ENCODE measurements around the gene ARHGAP19. TPM values are rescaled to one million over a fixed set of nuclear protein-coding genes. Genes with fewer than 3 reads are reported as not detected.

Gene ARHGAP19
- total RNA-seq, 1 donor from 2014 or later, result 27.8 TPM

- no peaks in the 10 kb centered on the region for H3K36me3 Mint-ChIP-seq (ENCODE audit: low read depth)
- intact Hi-C loops (cut with micrococcal nuclease), result no loop called here
- no peak overlapping the region for H3K4me3 Mint-ChIP-seq
- no peaks in the 10 kb centered on the region for H3K4me1 Mint-ChIP-seq (ENCODE audit: low read depth)
- no peak overlapping the region for H3K27ac Mint-ChIP-seq
- peaks cover 2% of the 10 kb centered on the region for H3K27me3 Mint-ChIP-seq (ENCODE audit: insufficient read depth)
- no peaks in the 10 kb centered on the region for H3K9me3 Mint-ChIP-seq
- no peak for DNase-seq (ENCODE audit: low spot score)
Measured at GRCh38 chr10:97207756-97208346, 84.6 kb downstream of the ARHGAP19 start.

GRCh38 chr10:97207131-97207530 lies 85.3 kb downstream of the ARHGAP19 start:
- Mint-ChIP-seq H3K4me1 (ENCODE audit: low read depth) (no peaks in the 10 kb centered on the region), H3K27ac (no peak overlapping the region), H3K9me3 (no peaks in the 10 kb centered on the region), H3K36me3 (ENCODE audit: low read depth) (no peaks in the 10 kb centered on the region), H3K4me3 (no peak overlapping the region), H3K27me3 (ENCODE audit: insufficient read depth) (peaks cover 5% of the 10 kb centered on the region)
- intact Hi-C loops (cut with micrococcal nuclease), result no loop called here
- no peak for DNase-seq (ENCODE audit: low spot score)

- intact Hi-C loops (cut with micrococcal nuclease), result no loop called here
- Mint-ChIP-seq H3K4me3 (no peak overlapping the region), H3K27me3 (ENCODE audit: insufficient read depth) (peaks cover 12% of the 10 kb centered on the region), H3K36me3 (ENCODE audit: low read depth) (no peaks in the 10 kb centered on the region), H3K4me1 (ENCODE audit: low read depth) (no peaks in the 10 kb centered on the region), H3K27ac (no peak overlapping the region), H3K9me3 (no peaks in the 10 kb centered on the region)
- no peak for DNase-seq (ENCODE audit: low spot score)
Measured at GRCh38 chr10:97204826-97205679, 87.4 kb downstream of the ARHGAP19 start.

GRCh38 chr10:97203220-97203619 lies 89.2 kb downstream of the ARHGAP19 start:
- Mint-ChIP-seq H3K4me3 (no peak overlapping the region), H3K27me3 (ENCODE audit: insufficient read depth) (peaks cover 25% of the 10 kb centered on the region), H3K9me3 (no peaks in the 10 kb centered on the region), H3K27ac (no peak overlapping the region), H3K36me3 (ENCODE audit: low read depth) (no peaks in the 10 kb centered on the region), H3K4me1 (ENCODE audit: low read depth) (no peaks in the 10 kb centered on the region)
- intact Hi-C loops (cut with micrococcal nuclease), result no loop called here
- DNase-seq (ENCODE audit: low spot score), result no peak

- Mint-ChIP-seq H3K4me3 (no peak overlapping the region), H3K27me3 (ENCODE audit: insufficient read depth) (peaks cover 48% of the 10 kb centered on the region), H3K36me3 (ENCODE audit: low read depth) (no peaks in the 10 kb centered on the region), H3K4me1 (ENCODE audit: low read depth) (peaks cover 11% of the 10 kb centered on the region), H3K27ac (no peak overlapping the region), H3K9me3 (no peaks in the 10 kb centered on the region)
- no peak for DNase-seq (ENCODE audit: low spot score)
- intact Hi-C loops (cut with micrococcal nuclease), result no loop called here
Measured at GRCh38 chr10:97200616-97201015, 91.8 kb downstream of the ARHGAP19 start.

- no peak for DNase-seq (ENCODE audit: low spot score)
- intact Hi-C loops (cut with micrococcal nuclease), result no loop called here
- Mint-ChIP-seq H3K36me3 (ENCODE audit: low read depth) (no peaks in the 10 kb centered on the region), H3K27ac (no peak overlapping the region), H3K4me1 (ENCODE audit: low read depth) (peaks cover 13% of the 10 kb centered on the region), H3K9me3 (no peaks in the 10 kb centered on the region), H3K27me3 (ENCODE audit: insufficient read depth) (peaks cover 53% of the 10 kb centered on the region), H3K4me3 (no peak overlapping the region)
Measured at GRCh38 chr10:97199152-97199551, 93.3 kb downstream of the ARHGAP19 start.

- no peak overlapping the region for H3K4me3 Mint-ChIP-seq
- H3K4me1 Mint-ChIP-seq (ENCODE audit: low read depth), result peaks cover 13% of the 10 kb centered on the region
- H3K27ac Mint-ChIP-seq, result no peak overlapping the region
- DNase-seq (ENCODE audit: low spot score), result no peak
- no peaks in the 10 kb centered on the region for H3K36me3 Mint-ChIP-seq (ENCODE audit: low read depth)
- intact Hi-C loops (cut with micrococcal nuclease), result loop anchor here (2.0 kb wide), 1 partner anchor 34 kb away; no protein-coding TSS in a partner anchor
- H3K9me3 Mint-ChIP-seq, result no peaks in the 10 kb centered on the region
- H3K27me3 Mint-ChIP-seq (ENCODE audit: insufficient read depth), result peaks cover 61% of the 10 kb centered on the region
Measured at GRCh38 chr10:97197030-97197500, 95.4 kb downstream of the ARHGAP19 start.

- H3K27ac Mint-ChIP-seq, result no peak overlapping the region
- intact Hi-C loops (cut with micrococcal nuclease), result loop anchor here (1.0 to 2.0 kb wide), 2 partner anchors 34 to 115 kb away; no protein-coding TSS in a partner anchor
- peak overlapping the region; percentile 75 for H3K4me3 Mint-ChIP-seq
- no peaks in the 10 kb centered on the region for H3K36me3 Mint-ChIP-seq (ENCODE audit: low read depth)
- H3K4me1 Mint-ChIP-seq (ENCODE audit: low read depth), result peaks cover 13% of the 10 kb centered on the region
- peak; percentile 50 for DNase-seq (ENCODE audit: low spot score)
- H3K27me3 Mint-ChIP-seq (ENCODE audit: insufficient read depth), result peaks cover 62% of the 10 kb centered on the region
- H3K9me3 Mint-ChIP-seq, result no peaks in the 10 kb centered on the region
Measured at GRCh38 chr10:97196223-97197029, 96.0 kb downstream of the ARHGAP19 start.

GRCh38 chr10:97195706-97196222 lies 96.7 kb downstream of the ARHGAP19 start:
- Mint-ChIP-seq H3K27me3 (ENCODE audit: insufficient read depth) (peaks cover 59% of the 10 kb centered on the region), H3K36me3 (ENCODE audit: low read depth) (no peaks in the 10 kb centered on the region), H3K27ac (no peak overlapping the region), H3K4me3 (peak overlapping the region; percentile 75), H3K9me3 (no peaks in the 10 kb centered on the region), H3K4me1 (ENCODE audit: low read depth) (peaks cover 13% of the 10 kb centered on the region)
- intact Hi-C loops (cut with micrococcal nuclease), result loop anchor here (1.0 to 2.0 kb wide), 2 partner anchors 35 to 114 kb away; no protein-coding TSS in a partner anchor
- no peak for DNase-seq (ENCODE audit: low spot score)

GRCh38 chr10:97192952-97193435 lies 99.4 kb downstream of the ARHGAP19 start:
- no peak overlapping the region for H3K4me3 Mint-ChIP-seq
- no peaks in the 10 kb centered on the region for H3K36me3 Mint-ChIP-seq (ENCODE audit: low read depth)
- no peak overlapping the region for H3K27ac Mint-ChIP-seq
- H3K4me1 Mint-ChIP-seq (ENCODE audit: low read depth), result peaks cover 13% of the 10 kb centered on the region
- H3K27me3 Mint-ChIP-seq (ENCODE audit: insufficient read depth), result peaks cover 53% of the 10 kb centered on the region
- H3K9me3 Mint-ChIP-seq, result no peaks in the 10 kb centered on the region
- intact Hi-C loops (cut with micrococcal nuclease), result no loop called here
- DNase-seq (ENCODE audit: low spot score), result no peak

- DNase-seq (ENCODE audit: low spot score), result no peak
- H3K4me1 Mint-ChIP-seq (ENCODE audit: low read depth), result peaks cover under 1% of the 10 kb centered on the region
- no peak overlapping the region for H3K4me3 Mint-ChIP-seq
- H3K27ac Mint-ChIP-seq, result no peak overlapping the region
- intact Hi-C loops (cut with micrococcal nuclease), result no loop called here
- peaks cover 48% of the 10 kb centered on the region for H3K27me3 Mint-ChIP-seq (ENCODE audit: insufficient read depth)
- H3K36me3 Mint-ChIP-seq (ENCODE audit: low read depth), result no peaks in the 10 kb centered on the region
- no peaks in the 10 kb centered on the region for H3K9me3 Mint-ChIP-seq
Measured at GRCh38 chr10:97190450-97190849, 102.0 kb downstream of the ARHGAP19 start.

GRCh38 chr10:97188261-97188711 lies 104.2 kb downstream of the ARHGAP19 start:
- Mint-ChIP-seq H3K4me1 (ENCODE audit: low read depth) (no peaks in the 10 kb centered on the region), H3K9me3 (no peaks in the 10 kb centered on the region), H3K27ac (no peak overlapping the region), H3K4me3 (no peak overlapping the region), H3K27me3 (ENCODE audit: insufficient read depth) (peaks cover 58% of the 10 kb centered on the region), H3K36me3 (ENCODE audit: low read depth) (peaks cover 2% of the 10 kb centered on the region)
- no peak for DNase-seq (ENCODE audit: low spot score)
- intact Hi-C loops (cut with micrococcal nuclease), result no loop called here
